Measurements from ENCODE around the gene HAUS5. TPM values are rescaled to one million over a fixed set of nuclear protein-coding genes. Genes with fewer than 3 reads are reported as not detected.

Gene HAUS5
- total RNA-seq (11.8 TPM), polyA plus RNA-seq (22.8 TPM)
- long read RNA-seq, donor 1, partial matches to known transcripts: 0 of 1 reads
- long read RNA-seq, donor 1, other reads (novel, unspliced or antisense): 0 of 1 reads
- long read RNA-seq, donor 2, full-length matches to known transcripts: 20 of 20 reads
- long read RNA-seq, donor 2, partial matches to known transcripts: 0 of 20 reads
- long read RNA-seq, donor 2, other reads (novel, unspliced or antisense): 0 of 20 reads
- long read RNA-seq, donor 3, full-length matches to known transcripts: 10 of 10 reads
- long read RNA-seq, donor 3, partial matches to known transcripts: 0 of 10 reads
- long read RNA-seq, donor 3, other reads (novel, unspliced or antisense): 0 of 10 reads
- long read RNA-seq, donor 4, partial matches to known transcripts: 0 of 2 reads
- long read RNA-seq, donor 4, other reads (novel, unspliced or antisense): 0 of 2 reads
- long read RNA-seq, donor 5, full-length matches to known transcripts: 9 of 9 reads
- long read RNA-seq, donor 5, partial matches to known transcripts: 0 of 9 reads
- long read RNA-seq, donor 5, other reads (novel, unspliced or antisense): 0 of 9 reads
- long read RNA-seq, donor 6, full-length matches to known transcripts: 4 of 4 reads
- long read RNA-seq, donor 6, partial matches to known transcripts: 0 of 4 reads
- long read RNA-seq, donor 6, other reads (novel, unspliced or antisense): 0 of 4 reads
- long read RNA-seq, donor 7, full-length matches to known transcripts: 2 of 2 reads
- long read RNA-seq, donor 7, partial matches to known transcripts: 0 of 2 reads
- long read RNA-seq, donor 7, other reads (novel, unspliced or antisense): 0 of 2 reads
- long read RNA-seq, donor 8, partial matches to known transcripts: 0 of 2 reads
- long read RNA-seq, donor 8, other reads (novel, unspliced or antisense): 0 of 2 reads
- long read RNA-seq, donor 9, full-length matches to known transcripts: 4 of 4 reads
- long read RNA-seq, donor 9, partial matches to known transcripts: 0 of 4 reads
- long read RNA-seq, donor 9, other reads (novel, unspliced or antisense): 0 of 4 reads
- long read RNA-seq, donor 10, full-length matches to known transcripts: 2 of 2 reads
- long read RNA-seq, donor 10, partial matches to known transcripts: 0 of 2 reads
- long read RNA-seq, donor 10, other reads (novel, unspliced or antisense): 0 of 2 reads

DNA sequence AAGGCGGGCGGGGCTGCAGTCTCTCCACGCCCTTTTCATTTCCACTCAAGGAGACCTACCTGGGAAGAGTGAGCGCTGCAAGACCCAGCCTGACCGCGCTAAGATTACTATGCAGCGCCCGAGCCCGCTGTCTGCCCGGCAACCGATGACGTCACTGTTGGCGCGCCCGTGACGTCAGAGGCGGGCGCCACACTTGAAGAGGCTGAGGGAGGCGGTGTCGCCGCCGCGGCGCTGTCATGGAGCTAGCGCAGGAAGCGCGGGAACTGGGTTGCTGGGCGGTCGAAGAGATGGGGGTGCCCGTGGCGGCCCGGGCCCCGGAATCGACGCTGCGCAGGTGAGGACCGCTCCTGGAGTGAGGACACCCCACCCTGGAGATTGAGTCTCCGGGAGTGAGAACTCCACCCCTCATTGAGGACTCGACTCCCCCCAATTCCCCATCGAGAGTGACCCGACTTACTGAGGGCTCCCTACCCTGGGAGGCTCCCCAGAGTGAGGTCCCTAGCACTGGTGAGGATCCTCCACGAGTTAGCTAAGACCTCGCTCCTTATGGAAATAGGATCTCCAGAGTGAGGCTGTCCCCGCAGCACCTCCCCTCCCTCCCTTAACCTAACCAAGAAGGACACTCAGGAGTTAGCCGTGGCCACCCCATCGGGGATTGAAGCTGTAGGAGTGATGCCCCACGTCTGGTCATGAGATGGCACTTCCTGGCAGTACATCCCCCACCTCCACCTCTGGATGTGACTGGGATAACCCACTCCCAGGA is at the start of gene HAUS5:
Gene HAUS5 (plus strand): TSS at position 177 of the 763 bp plus-strand sequence. CDS start 60 bp downstream, at position 237.
- H3K27me3 ChIP-seq (ENCODE audit: control insufficient read depth in 2 of 2, insufficient read depth in 1 of 2, low read length in 1 of 2): no peaks in the 10 kb centered on the region
- peak within 1 kb of the TSS; percentile 19 to 22 for H3K27ac ChIP-seq (ENCODE audit: low read depth in 1 of 2, low read length in 1 of 2)
- H3K4me1 ChIP-seq (ENCODE audit: control insufficient read depth in 2 of 2, insufficient read depth in 2 of 2, low read length in 2 of 2): peaks cover 7 to 21% of the 10 kb centered on the region in 2 donors
- peaks cover 9 to 23% of the 10 kb centered on the region in 2 donors for H3K36me3 ChIP-seq (ENCODE audit: control insufficient read depth in 2 of 2, insufficient read depth in 2 of 2, low read length in 1 of 2)
- under 1% methylated on average over 47 of the region's 47 CpGs for WGBS
- H3K9me3 ChIP-seq (ENCODE audit: control insufficient read depth in 2 of 2, insufficient read depth in 1 of 2, low read length in 1 of 2): no peaks in the 10 kb centered on the region
- peak within 1 kb of the TSS; percentile 56 to 70 for H3K4me3 ChIP-seq (ENCODE audit: low read length in 2 of 2)
- peak; percentile 75 to 99 (median 94) for DNase-seq (ENCODE audit: low read depth in 6 of 9, low spot score in 9 of 9)

DNA sequence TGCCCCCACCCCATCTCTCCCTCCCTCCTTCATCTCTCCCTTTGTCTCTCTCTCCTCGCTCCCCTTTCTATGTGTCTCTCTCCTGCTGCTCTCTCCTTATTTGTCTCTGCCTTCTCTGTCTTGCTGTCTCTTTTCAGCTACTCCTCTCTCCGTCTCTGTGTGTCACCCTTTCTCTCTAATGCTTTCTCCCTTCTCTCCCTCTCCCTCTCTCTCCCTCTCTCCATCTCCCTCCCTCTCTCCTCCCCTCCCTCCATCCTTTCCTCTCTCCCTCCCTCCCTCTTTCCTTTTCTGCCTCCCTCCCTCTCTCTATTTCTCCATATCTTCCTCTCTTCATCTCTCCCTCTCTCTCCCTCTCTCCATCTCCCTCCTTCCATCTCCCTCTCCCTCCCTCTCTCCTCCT is 49.8 kb upstream of the HAUS5 start:
- Histone ChIP-seq H3K27ac (ENCODE audit: low read depth in 1 of 2, low read length in 1 of 2) (no peak overlapping the region), H3K4me3 (ENCODE audit: low read length in 2 of 2) (no peak overlapping the region), H3K36me3 (ENCODE audit: control insufficient read depth in 2 of 2, insufficient read depth in 2 of 2, low read length in 1 of 2) (no peaks in the 10 kb centered on the region), H3K9me3 (ENCODE audit: control insufficient read depth in 2 of 2, insufficient read depth in 1 of 2, low read length in 1 of 2) (peaks cover 0 to 7% of the 10 kb centered on the region in 2 donors), H3K27me3 (ENCODE audit: control insufficient read depth in 2 of 2, insufficient read depth in 1 of 2, low read length in 1 of 2) (peaks cover 10 to 38% of the 10 kb centered on the region in 2 donors), H3K4me1 (ENCODE audit: control insufficient read depth in 2 of 2, insufficient read depth in 2 of 2, low read length in 2 of 2) (peaks cover 2 to 7% of the 10 kb centered on the region in 2 donors)
- WGBS: 74% methylated on average over 2 of the region's 2 CpGs
- no peak for DNase-seq (ENCODE audit: low read depth in 6 of 9, low spot score in 9 of 9)

- 84% methylated on average over 15 of the region's 15 CpGs for WGBS
- peaks cover 5 to 32% of the 10 kb centered on the region in 2 donors for H3K27me3 ChIP-seq (ENCODE audit: control insufficient read depth in 2 of 2, insufficient read depth in 1 of 2, low read length in 1 of 2)
- H3K27ac ChIP-seq (ENCODE audit: low read depth in 1 of 2, low read length in 1 of 2): no peak within 1 kb of the TSS
- H3K9me3 ChIP-seq (ENCODE audit: control insufficient read depth in 2 of 2, insufficient read depth in 1 of 2, low read length in 1 of 2): peaks cover 0 to 3% of the 10 kb centered on the region in 2 donors
- H3K36me3 ChIP-seq (ENCODE audit: control insufficient read depth in 2 of 2, insufficient read depth in 2 of 2, low read length in 1 of 2): no peaks in the 10 kb centered on the region
- DNase-seq (ENCODE audit: low read depth in 6 of 9, low spot score in 9 of 9): no peak
- H3K4me3 ChIP-seq (ENCODE audit: low read length in 2 of 2): no peak within 1 kb of the TSS
- H3K4me1 ChIP-seq (ENCODE audit: control insufficient read depth in 2 of 2, insufficient read depth in 2 of 2, low read length in 2 of 2): peaks cover 0 to 4% of the 10 kb centered on the region in 2 donors
Measured at GRCh38 chr19:35563207-35563829, 49.2 kb upstream of the HAUS5 start, which contains the start of gene ATP4A. TSS of gene ATP4A (minus strand) at chr19:35563658. CDS start at chr19:35563629, 29 bp downstream.

DNA sequence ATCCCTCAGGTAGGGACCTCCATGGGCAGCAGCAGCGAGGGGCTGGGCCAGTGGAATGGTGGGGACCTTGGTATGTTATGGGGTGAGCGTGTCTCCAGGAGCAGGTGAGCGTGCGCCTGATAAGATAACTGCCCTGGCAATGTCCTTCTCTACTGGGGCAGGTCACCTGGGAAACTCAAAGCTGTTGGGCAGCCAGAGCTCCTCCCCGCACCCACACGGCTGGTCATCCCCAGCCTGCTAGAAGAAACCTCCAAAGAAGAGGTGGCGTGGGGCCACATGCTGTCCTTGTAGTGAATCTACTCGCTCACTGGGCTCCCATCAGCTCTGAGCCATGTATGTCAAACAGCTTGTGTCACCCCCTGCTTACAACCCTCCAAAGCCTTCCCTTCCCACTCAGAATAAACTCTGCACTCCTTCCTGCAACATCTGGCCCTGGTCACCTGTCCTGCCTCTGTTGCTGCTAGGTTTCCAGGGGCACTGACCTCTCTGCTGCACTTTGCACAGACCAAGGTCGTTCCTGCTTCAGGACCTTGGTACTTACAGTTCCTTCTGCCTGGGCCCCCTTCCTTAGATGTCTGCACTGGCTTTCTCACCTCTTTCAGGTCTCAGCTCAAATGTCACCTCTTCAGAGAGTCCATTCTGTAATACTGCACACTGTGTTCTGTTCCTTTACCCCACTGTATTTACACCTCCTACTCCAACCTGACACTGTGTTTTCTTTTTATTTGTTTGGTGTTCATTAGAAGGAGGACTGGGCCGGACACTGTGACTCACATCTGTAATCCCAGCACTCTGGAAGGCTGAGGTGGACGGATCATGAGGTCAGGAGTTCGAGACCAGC is 47.3 kb upstream of the HAUS5 start:
- H3K36me3 ChIP-seq (ENCODE audit: control insufficient read depth in 2 of 2, insufficient read depth in 2 of 2, low read length in 1 of 2): no peaks in the 10 kb centered on the region
- no peak overlapping the region for H3K27ac ChIP-seq (ENCODE audit: low read depth in 1 of 2, low read length in 1 of 2)
- DNase-seq (ENCODE audit: low read depth in 6 of 9, low spot score in 9 of 9): no peak
- WGBS: 89% methylated on average over 12 of the region's 12 CpGs
- H3K4me1 ChIP-seq (ENCODE audit: control insufficient read depth in 2 of 2, insufficient read depth in 2 of 2, low read length in 2 of 2): no peaks in the 10 kb centered on the region
- no peaks in the 10 kb centered on the region for H3K9me3 ChIP-seq (ENCODE audit: control insufficient read depth in 2 of 2, insufficient read depth in 1 of 2, low read length in 1 of 2)
- peaks cover 0 to 13% of the 10 kb centered on the region in 2 donors for H3K27me3 ChIP-seq (ENCODE audit: control insufficient read depth in 2 of 2, insufficient read depth in 1 of 2, low read length in 1 of 2)
- no peak overlapping the region for H3K4me3 ChIP-seq (ENCODE audit: low read length in 2 of 2)

DNA sequence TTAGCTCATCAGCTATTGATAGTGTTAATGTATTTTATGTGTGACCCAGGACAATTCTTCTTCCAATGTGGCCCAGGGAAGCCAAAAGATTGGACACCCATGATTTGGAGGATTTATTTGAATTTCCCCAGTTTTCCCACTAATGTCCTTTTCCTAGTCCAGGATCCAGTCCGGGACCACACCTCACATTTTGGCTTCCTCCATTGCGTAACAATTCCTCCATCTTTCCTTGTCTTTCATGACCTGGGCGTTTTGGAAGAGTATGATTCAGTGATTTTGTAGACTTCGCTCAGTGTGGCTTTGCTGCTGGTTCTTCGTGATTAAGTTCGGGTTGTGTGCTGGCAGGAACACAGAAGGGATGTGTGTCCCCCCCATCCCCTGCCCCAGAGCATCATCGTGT is 45.8 kb upstream of the HAUS5 start:
- no peaks in the 10 kb centered on the region for H3K36me3 ChIP-seq (ENCODE audit: control insufficient read depth in 2 of 2, insufficient read depth in 2 of 2, low read length in 1 of 2)
- DNase-seq (ENCODE audit: low read depth in 6 of 9, low spot score in 9 of 9): no peak
- H3K9me3 ChIP-seq (ENCODE audit: control insufficient read depth in 2 of 2, insufficient read depth in 1 of 2, low read length in 1 of 2): no peaks in the 10 kb centered on the region
- no peaks in the 10 kb centered on the region for H3K4me1 ChIP-seq (ENCODE audit: control insufficient read depth in 2 of 2, insufficient read depth in 2 of 2, low read length in 2 of 2)
- no peak overlapping the region for H3K4me3 ChIP-seq (ENCODE audit: low read length in 2 of 2)
- WGBS: 86% methylated on average over 7 of the region's 7 CpGs
- no peak overlapping the region for H3K27ac ChIP-seq (ENCODE audit: low read depth in 1 of 2, low read length in 1 of 2)
- H3K27me3 ChIP-seq (ENCODE audit: control insufficient read depth in 2 of 2, insufficient read depth in 1 of 2, low read length in 1 of 2): peaks cover 0 to 5% of the 10 kb centered on the region in 2 donors

DNA sequence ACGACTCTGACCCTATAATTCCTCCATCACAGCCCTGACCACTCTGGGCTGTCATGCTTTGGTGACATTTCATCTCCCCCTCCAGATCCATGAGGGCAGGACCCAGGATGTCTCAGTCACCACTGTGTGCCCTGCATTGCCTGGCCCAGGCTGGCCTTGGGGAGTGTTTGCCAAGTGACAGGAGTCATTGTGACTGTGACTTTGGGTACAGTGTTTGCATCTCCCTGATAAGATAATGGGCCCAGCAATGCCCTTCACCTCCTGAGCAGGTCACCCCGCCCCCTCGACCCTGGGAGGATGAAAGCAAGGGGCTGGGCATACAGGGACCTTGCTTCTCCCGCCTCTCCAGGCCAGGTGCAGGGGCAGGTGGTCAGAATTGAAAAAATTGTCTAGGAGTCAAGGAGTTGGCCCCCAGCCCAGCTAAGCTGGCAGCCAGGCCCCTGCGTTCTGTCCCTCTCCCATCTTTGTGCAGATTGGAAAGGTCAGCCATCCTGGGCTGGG is 43.2 kb upstream of the HAUS5 start:
- no peak for DNase-seq (ENCODE audit: low read depth in 6 of 9, low spot score in 9 of 9)
- no peak overlapping the region for H3K27ac ChIP-seq (ENCODE audit: low read depth in 1 of 2, low read length in 1 of 2)
- 77% methylated on average over 5 of the region's 5 CpGs for WGBS
- H3K36me3 ChIP-seq (ENCODE audit: control insufficient read depth in 2 of 2, insufficient read depth in 2 of 2, low read length in 1 of 2): no peaks in the 10 kb centered on the region
- no peaks in the 10 kb centered on the region for H3K4me1 ChIP-seq (ENCODE audit: control insufficient read depth in 2 of 2, insufficient read depth in 2 of 2, low read length in 2 of 2)
- no peaks in the 10 kb centered on the region for H3K9me3 ChIP-seq (ENCODE audit: control insufficient read depth in 2 of 2, insufficient read depth in 1 of 2, low read length in 1 of 2)
- peaks cover 0 to 3% of the 10 kb centered on the region in 2 donors for H3K27me3 ChIP-seq (ENCODE audit: control insufficient read depth in 2 of 2, insufficient read depth in 1 of 2, low read length in 1 of 2)
- no peak overlapping the region for H3K4me3 ChIP-seq (ENCODE audit: low read length in 2 of 2)

DNA sequence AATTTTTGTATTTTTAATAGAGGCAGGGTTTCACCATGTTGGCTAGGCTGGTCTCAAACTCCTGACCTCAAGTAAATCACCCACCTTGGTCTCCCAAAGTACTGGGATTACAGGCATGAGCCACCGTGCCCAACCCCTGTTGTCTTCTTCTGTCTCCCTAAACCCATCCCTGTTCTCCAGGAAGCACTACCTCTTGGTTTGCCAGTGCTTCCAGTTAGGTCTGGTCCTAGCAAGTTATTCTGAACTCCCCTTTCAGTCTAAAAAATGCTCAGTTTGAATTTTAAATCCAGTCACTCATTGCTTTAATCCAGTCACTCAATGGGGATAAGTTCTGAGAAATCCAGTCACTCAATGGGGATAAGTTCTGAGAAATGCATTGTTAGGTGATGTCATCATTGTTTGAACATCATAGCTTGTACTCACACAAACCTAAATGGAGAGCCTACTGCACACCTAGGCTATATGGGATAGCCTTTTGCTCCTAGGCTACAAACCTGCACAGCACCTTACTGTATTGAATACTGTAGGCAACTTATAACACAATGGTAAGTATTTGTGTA is 41.0 kb upstream of the HAUS5 start:
- 95% methylated on average over 1 of the region's 1 CpG for WGBS
- no peaks in the 10 kb centered on the region for H3K36me3 ChIP-seq (ENCODE audit: control insufficient read depth in 2 of 2, insufficient read depth in 2 of 2, low read length in 1 of 2)
- no peaks in the 10 kb centered on the region for H3K4me1 ChIP-seq (ENCODE audit: control insufficient read depth in 2 of 2, insufficient read depth in 2 of 2, low read length in 2 of 2)

More for the DNA sequence above, 41.0 kb upstream of the HAUS5 start:
- no peaks in the 10 kb centered on the region for H3K27me3 ChIP-seq (ENCODE audit: control insufficient read depth in 2 of 2, insufficient read depth in 1 of 2, low read length in 1 of 2)
- H3K27ac ChIP-seq (ENCODE audit: low read depth in 1 of 2, low read length in 1 of 2): no peak overlapping the region
- H3K4me3 ChIP-seq (ENCODE audit: low read length in 2 of 2): no peak overlapping the region
- DNase-seq (ENCODE audit: low read depth in 6 of 9, low spot score in 9 of 9): no peak
- peaks cover 5 to 8% of the 10 kb centered on the region in 2 donors for H3K9me3 ChIP-seq (ENCODE audit: control insufficient read depth in 2 of 2, insufficient read depth in 1 of 2, low read length in 1 of 2)

All from thymus (tissue), 14 donors.